DMS114 treated with DMSO at 0.1 percent for 48 hours (cell line): ENCODE results near the gene ARSI.

Source experiments
- DNase-seq: peaks from one replicate; lab custom pipeline; 2025; ENCODE audit not compliant: unreplicated experiment; lab: John Stamatoyannopoulos, UW

ARSI gene

GRCh38 chr5:150302301-150303069, at the start of gene ARSI:
ARSI (minus strand) TSS chr5:150302905; CDS start chr5:150302373, 532 bp downstream.
- DNase-seq, result peak; percentile 25

GRCh38 chr5:150350524-150351344, 48.0 kb upstream of the ARSI start:
- peak; percentile 26 for DNase-seq

- DNase-seq, result no peak
Measured at GRCh38 chr5:150349681-150350275, 47.1 kb upstream of the ARSI start.

GRCh38 chr5:150347451-150347850, 44.7 kb upstream of the ARSI start:
- DNase-seq, result no peak

GRCh38 chr5:150347003-150347402, 44.3 kb upstream of the ARSI start:
- DNase-seq, result no peak

- DNase-seq, result no peak
Measured at GRCh38 chr5:150346592-150346991, 43.9 kb upstream of the ARSI start.

GRCh38 chr5:150345716-150346115, 43.0 kb upstream of the ARSI start:
- no peak for DNase-seq

- DNase-seq, result no peak
Measured at GRCh38 chr5:150343994-150344631, 41.4 kb upstream of the ARSI start.

GRCh38 chr5:150342583-150342982, 39.9 kb upstream of the ARSI start:
- DNase-seq, result no peak

- DNase-seq, result no peak
Measured at GRCh38 chr5:150341989-150342388, 39.3 kb upstream of the ARSI start.

GRCh38 chr5:150341331-150341730, 38.6 kb upstream of the ARSI start:
- DNase-seq, result no peak

GRCh38 chr5:150340614-150341255, 38.0 kb upstream of the ARSI start:
- no peak for DNase-seq

GRCh38 chr5:150339841-150340240, 37.1 kb upstream of the ARSI start:
- no peak for DNase-seq

- no peak for DNase-seq
Measured at GRCh38 chr5:150339165-150339564, 36.5 kb upstream of the ARSI start.

- DNase-seq, result no peak
Measured at GRCh38 chr5:150338546-150338945, 35.8 kb upstream of the ARSI start.

- DNase-seq, result no peak
Measured at GRCh38 chr5:150335778-150336177, 33.1 kb upstream of the ARSI start.

GRCh38 chr5:150333400-150333799, 30.7 kb upstream of the ARSI start:
- no peak for DNase-seq

GRCh38 chr5:150329881-150330876, 27.5 kb upstream of the ARSI start:
- DNase-seq, result no peak

GRCh38 chr5:150329038-150329437, 26.3 kb upstream of the ARSI start:
- no peak for DNase-seq

- DNase-seq, result no peak
Measured at GRCh38 chr5:150328515-150328914, 25.8 kb upstream of the ARSI start.
